ENCODE results near the gene ATP5F1A.
"Not testable (repeated sequence)": the region's sequence is repeated elsewhere in the genome, so short reads cannot be mapped to it uniquely, and the experiment has no call there.

Gene ATP5F1A

GRCh38 chr18:46051731-46052461, 46.2 kb downstream of the ATP5F1A start:
- Histone ChIP-seq H3K27me3 (ENCODE audit: insufficient read depth, poor library complexity, severe bottlenecking) (no peaks in the 10 kb centered on the region), H3K36me3 (ENCODE audit: low read depth) (no peaks in the 10 kb centered on the region), H3K4me3 (ENCODE audit: severe bottlenecking) (no peak overlapping the region), H3K27ac (ENCODE audit: poor library complexity, severe bottlenecking) (no peak overlapping the region), H3K9me3 (ENCODE audit: severe bottlenecking) (no peaks in the 10 kb centered on the region), H3K4me1 (ENCODE audit: insufficient read depth, poor library complexity, severe bottlenecking) (peaks cover 12% of the 10 kb centered on the region)
- no peak for DNase-seq (ENCODE audit: low spot score)
- TF ChIP-seq CTCF (IDR thresholded peaks at IDR 0.05; ENCODE audit: poor library complexity, severe bottlenecking): no peak
- ATAC-seq (ENCODE audit: low read depth): peak; percentile 80

DNA sequence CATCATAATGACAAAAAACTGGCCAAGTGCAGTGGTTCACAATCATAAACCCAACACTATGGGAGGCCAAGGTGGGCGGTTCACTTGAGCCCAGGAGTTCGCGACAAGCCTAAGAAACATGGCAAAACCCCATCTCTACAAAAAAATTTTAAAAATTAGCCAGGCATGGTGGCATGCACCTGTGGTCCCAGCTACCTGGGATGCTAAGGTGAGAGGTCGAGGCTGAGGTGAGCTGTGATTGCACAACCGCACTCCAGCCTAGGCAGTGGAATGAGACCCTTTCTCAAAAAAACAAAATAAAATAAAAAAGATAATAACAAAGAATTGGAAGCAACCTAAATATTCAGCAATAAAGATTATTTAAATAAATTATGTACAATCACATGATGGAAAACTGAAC, 47.8 kb downstream of the ATP5F1A start:
- ATAC-seq (ENCODE audit: low read depth) (no peak), DNase-seq (ENCODE audit: low spot score) (no peak)
- no peak for TF ChIP-seq CTCF (IDR thresholded peaks at IDR 0.05; ENCODE audit: poor library complexity, severe bottlenecking)
- Histone ChIP-seq H3K9me3 (ENCODE audit: severe bottlenecking) (no peaks in the 10 kb centered on the region), H3K36me3 (ENCODE audit: low read depth) (no peaks in the 10 kb centered on the region), H3K27me3 (ENCODE audit: insufficient read depth, poor library complexity, severe bottlenecking) (no peaks in the 10 kb centered on the region), H3K4me1 (ENCODE audit: insufficient read depth, poor library complexity, severe bottlenecking) (peaks cover 12% of the 10 kb centered on the region), H3K27ac (ENCODE audit: poor library complexity, severe bottlenecking) (no peak overlapping the region), H3K4me3 (ENCODE audit: severe bottlenecking) (no peak overlapping the region)

DNA sequence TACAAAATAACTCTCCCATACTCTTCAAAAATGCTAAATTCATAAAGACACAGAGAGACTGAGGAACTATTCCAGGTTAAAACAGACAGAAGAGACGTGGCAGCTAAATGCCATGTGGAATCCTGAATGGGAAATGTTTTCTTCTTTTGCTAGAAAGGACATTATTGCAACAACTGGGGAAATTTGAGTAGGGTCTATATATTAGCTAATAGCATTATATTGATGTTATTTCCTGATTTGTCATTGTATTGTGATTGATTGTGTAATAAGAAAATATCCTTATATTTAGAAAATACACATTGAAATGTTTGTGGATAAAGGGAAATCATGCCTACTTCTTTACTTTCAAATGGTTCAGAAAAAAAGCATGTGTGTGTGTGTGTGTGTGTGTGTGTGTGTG, 49.5 kb downstream of the ATP5F1A start:
- H3K4me3 ChIP-seq (ENCODE audit: severe bottlenecking): no peak overlapping the region
- peaks cover 12% of the 10 kb centered on the region for H3K4me1 ChIP-seq (ENCODE audit: insufficient read depth, poor library complexity, severe bottlenecking)
- no peak for DNase-seq (ENCODE audit: low spot score)
- no peaks in the 10 kb centered on the region for H3K27me3 ChIP-seq (ENCODE audit: insufficient read depth, poor library complexity, severe bottlenecking)
- H3K27ac ChIP-seq (ENCODE audit: poor library complexity, severe bottlenecking): no peak overlapping the region
- no peak for TF ChIP-seq CTCF (IDR thresholded peaks at IDR 0.05; ENCODE audit: poor library complexity, severe bottlenecking)
- no peak for ATAC-seq (ENCODE audit: low read depth)
- no peaks in the 10 kb centered on the region for H3K36me3 ChIP-seq (ENCODE audit: low read depth)
- no peaks in the 10 kb centered on the region for H3K9me3 ChIP-seq (ENCODE audit: severe bottlenecking)

GRCh38 chr18:46047369-46047768, 50.7 kb downstream of the ATP5F1A start:
- H3K4me1 ChIP-seq (ENCODE audit: insufficient read depth, poor library complexity, severe bottlenecking): peaks cover 10% of the 10 kb centered on the region
- not testable (repeated sequence) for H3K27me3 ChIP-seq (ENCODE audit: insufficient read depth, poor library complexity, severe bottlenecking); H3K27ac ChIP-seq (ENCODE audit: poor library complexity, severe bottlenecking); DNase-seq (ENCODE audit: low spot score); H3K9me3 ChIP-seq (ENCODE audit: severe bottlenecking); H3K4me3 ChIP-seq (ENCODE audit: severe bottlenecking); ATAC-seq (ENCODE audit: low read depth); H3K36me3 ChIP-seq (ENCODE audit: low read depth)

DNA sequence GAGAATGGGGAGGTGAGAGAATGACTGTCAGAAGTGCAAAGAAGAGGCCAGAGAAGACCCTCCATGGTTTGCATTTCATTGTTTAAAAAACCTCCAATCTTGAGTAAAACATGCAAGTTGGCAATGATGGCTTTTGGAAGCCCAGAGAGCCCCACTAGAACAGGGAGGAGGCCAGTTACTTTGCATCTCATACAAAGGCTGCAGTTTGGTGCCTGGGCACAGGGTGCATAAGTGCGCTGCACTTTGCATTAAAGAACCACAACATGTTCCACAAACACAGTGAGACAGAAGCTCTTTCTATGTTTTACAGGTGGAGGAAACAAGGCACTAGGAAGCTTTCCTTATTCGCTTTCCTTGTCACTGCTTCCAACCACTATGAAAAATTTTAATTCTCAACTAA, 51.4 kb downstream of the ATP5F1A start:
- Histone ChIP-seq H3K27me3 (ENCODE audit: insufficient read depth, poor library complexity, severe bottlenecking) (no peaks in the 10 kb centered on the region), H3K27ac (ENCODE audit: poor library complexity, severe bottlenecking) (no peak overlapping the region), H3K4me3 (ENCODE audit: severe bottlenecking) (no peak overlapping the region), H3K9me3 (ENCODE audit: severe bottlenecking) (no peaks in the 10 kb centered on the region), H3K36me3 (ENCODE audit: low read depth) (no peaks in the 10 kb centered on the region), H3K4me1 (ENCODE audit: insufficient read depth, poor library complexity, severe bottlenecking) (peaks cover 7% of the 10 kb centered on the region)
- DNase-seq (ENCODE audit: low spot score) (no peak), ATAC-seq (ENCODE audit: low read depth) (no peak)
- TF ChIP-seq CTCF (IDR thresholded peaks at IDR 0.05; ENCODE audit: poor library complexity, severe bottlenecking): no peak
